Measurements from ENCODE around the gene ANKRD29.

DNA sequence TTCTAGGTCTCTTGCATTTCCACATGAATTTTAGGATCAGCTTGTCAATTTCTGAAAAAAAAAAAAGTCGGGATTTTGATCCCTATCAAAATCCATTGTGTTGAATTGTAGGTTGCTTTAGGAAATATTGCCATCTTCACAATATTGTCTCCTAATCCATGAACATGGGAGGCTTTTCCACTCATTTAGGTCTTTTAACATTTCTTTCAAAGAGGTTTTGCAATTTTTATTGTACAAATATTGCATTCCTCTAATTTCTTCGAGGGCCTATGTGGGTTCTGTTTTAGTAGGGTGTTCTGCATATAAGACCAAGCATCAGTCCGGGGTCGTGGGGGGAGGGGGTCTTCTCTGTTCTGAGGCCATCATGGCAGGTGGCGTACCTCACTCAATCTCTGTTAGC lies 25.8 kb upstream of the ANKRD29 start:
- TF ChIP-seq MAFK (IDR thresholded peaks at IDR 0.05; ENCODE audit: low read depth, low read length) (no peak), MXI1 (IDR thresholded peaks at IDR 0.05; ENCODE audit: borderline replicate concordance, low read depth, low read length) (no peak), POLR2A (IDR thresholded peaks at IDR 0.05; ENCODE audit: low read depth, low read length) (no peak), RAD21 (IDR thresholded peaks at IDR 0.05; ENCODE audit: low read length) (no peak), CEBPB (IDR thresholded peaks at IDR 0.05; ENCODE audit: low read depth, low read length) (no peak), SMC3 (IDR thresholded peaks at IDR 0.05; ENCODE audit: low read depth, low read length) (no peak), RFX5 (IDR thresholded peaks at IDR 0.05; ENCODE audit: low read depth, low read length) (no peak), CHD1 (IDR thresholded peaks at IDR 0.05; ENCODE audit: low read depth, low read length) (no peak)
- TF ChIP-seq, protein P1, sequence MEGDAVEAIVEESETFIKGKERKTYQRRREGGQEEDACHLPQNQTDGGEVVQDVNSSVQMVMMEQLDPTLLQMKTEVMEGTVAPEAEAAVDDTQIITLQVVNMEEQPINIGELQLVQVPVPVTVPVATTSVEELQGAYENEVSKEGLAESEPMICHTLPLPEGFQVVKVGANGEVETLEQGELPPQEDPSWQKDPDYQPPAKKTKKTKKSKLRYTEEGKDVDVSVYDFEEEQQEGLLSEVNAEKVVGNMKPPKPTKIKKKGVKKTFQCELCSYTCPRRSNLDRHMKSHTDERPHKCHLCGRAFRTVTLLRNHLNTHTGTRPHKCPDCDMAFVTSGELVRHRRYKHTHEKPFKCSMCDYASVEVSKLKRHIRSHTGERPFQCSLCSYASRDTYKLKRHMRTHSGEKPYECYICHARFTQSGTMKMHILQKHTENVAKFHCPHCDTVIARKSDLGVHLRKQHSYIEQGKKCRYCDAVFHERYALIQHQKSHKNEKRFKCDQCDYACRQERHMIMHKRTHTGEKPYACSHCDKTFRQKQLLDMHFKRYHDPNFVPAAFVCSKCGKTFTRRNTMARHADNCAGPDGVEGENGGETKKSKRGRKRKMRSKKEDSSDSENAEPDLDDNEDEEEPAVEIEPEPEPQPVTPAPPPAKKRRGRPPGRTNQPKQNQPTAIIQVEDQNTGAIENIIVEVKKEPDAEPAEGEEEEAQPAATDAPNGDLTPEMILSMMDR (conservative IDR thresholded peaks at IDR 0.05; ENCODE audit: low read depth, low read length) = no peak
- TF ChIP-seq, protein P2, sequence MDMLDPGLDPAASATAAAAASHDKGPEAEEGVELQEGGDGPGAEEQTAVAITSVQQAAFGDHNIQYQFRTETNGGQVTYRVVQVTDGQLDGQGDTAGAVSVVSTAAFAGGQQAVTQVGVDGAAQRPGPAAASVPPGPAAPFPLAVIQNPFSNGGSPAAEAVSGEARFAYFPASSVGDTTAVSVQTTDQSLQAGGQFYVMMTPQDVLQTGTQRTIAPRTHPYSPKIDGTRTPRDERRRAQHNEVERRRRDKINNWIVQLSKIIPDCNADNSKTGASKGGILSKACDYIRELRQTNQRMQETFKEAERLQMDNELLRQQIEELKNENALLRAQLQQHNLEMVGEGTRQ (IDR thresholded peaks at IDR 0.05; ENCODE audit: low read depth, low read length) = no peak
- TF ChIP-seq, protein P3, sequence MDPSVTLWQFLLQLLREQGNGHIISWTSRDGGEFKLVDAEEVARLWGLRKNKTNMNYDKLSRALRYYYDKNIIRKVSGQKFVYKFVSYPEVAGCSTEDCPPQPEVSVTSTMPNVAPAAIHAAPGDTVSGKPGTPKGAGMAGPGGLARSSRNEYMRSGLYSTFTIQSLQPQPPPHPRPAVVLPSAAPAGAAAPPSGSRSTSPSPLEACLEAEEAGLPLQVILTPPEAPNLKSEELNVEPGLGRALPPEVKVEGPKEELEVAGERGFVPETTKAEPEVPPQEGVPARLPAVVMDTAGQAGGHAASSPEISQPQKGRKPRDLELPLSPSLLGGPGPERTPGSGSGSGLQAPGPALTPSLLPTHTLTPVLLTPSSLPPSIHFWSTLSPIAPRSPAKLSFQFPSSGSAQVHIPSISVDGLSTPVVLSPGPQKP (IDR thresholded peaks at IDR 0.05; ENCODE audit: borderline replicate concordance, low read depth, low read length) = no peak

All from IMR-90 (cell line).